Measurements from ENCODE around the gene HOXA13.

The HOXA13 gene

GRCh38 chr7:27192546-27193334, 7.2 kb downstream of the HOXA13 start:
- DNase-seq (ENCODE audit: low read depth) = no peak

GRCh38 chr7:27191833-27192545, 7.9 kb downstream of the HOXA13 start:
- no peak for DNase-seq (ENCODE audit: low read depth)

GRCh38 chr7:27191161-27191731, 8.6 kb downstream of the HOXA13 start:
- DNase-seq (ENCODE audit: low read depth) = no peak

- DNase-seq (ENCODE audit: low read depth) = no peak
Measured at GRCh38 chr7:27189997-27190748, 9.7 kb downstream of the HOXA13 start.

GRCh38 chr7:27189295-27189996, 10.4 kb downstream of the HOXA13 start:
- DNase-seq (ENCODE audit: low read depth) = no peak

- DNase-seq (ENCODE audit: low read depth) = no peak
Measured at GRCh38 chr7:27188386-27189294, 11.3 kb downstream of the HOXA13 start.

- no peak for DNase-seq (ENCODE audit: low read depth)
Measured at GRCh38 chr7:27187475-27188385, 12.2 kb downstream of the HOXA13 start.

GRCh38 chr7:27186668-27187474, 13.0 kb downstream of the HOXA13 start:
- no peak for DNase-seq (ENCODE audit: low read depth)

- no peak for DNase-seq (ENCODE audit: low read depth)
Measured at GRCh38 chr7:27185854-27186667, 13.8 kb downstream of the HOXA13 start.

GRCh38 chr7:27185013-27185853, 14.7 kb downstream of the HOXA13 start, which contains the start of gene HOXA11:
TSS of gene HOXA11 (minus strand) at chr7:27185232. CDS start at chr7:27185144, 88 bp downstream.
- no peak for DNase-seq (ENCODE audit: low read depth)

- no peak for DNase-seq (ENCODE audit: low read depth)
Measured at GRCh38 chr7:27184337-27185012, 15.4 kb downstream of the HOXA13 start.

GRCh38 chr7:27183682-27184336, 16.1 kb downstream of the HOXA13 start:
- no peak for DNase-seq (ENCODE audit: low read depth)

GRCh38 chr7:27182861-27183681, 16.8 kb downstream of the HOXA13 start:
- DNase-seq (ENCODE audit: low read depth) = no peak

GRCh38 chr7:27182285-27182841, 17.5 kb downstream of the HOXA13 start:
- DNase-seq (ENCODE audit: low read depth) = no peak

Data from HS-5 (cell line).